Mononuclear cell (primary cell): ENCODE data around the gene CDC25C. TPM values are rescaled to one million over a fixed set of nuclear protein-coding genes. Genes with fewer than 3 reads are reported as not detected.

Experiments used
- H3K27me3 ChIP-seq: 2 replicates; pipeline ENCODE4 v1.6.0; 2011; ENCODE audit warnings: low read length, control low read depth; ENCODE audit not compliant: insufficient read depth
- H3K4me1 ChIP-seq: 2 replicates; pipeline ENCODE4 v1.5.1; 2011; ENCODE audit warnings: mild to moderate bottlenecking, low read length, control low read depth; ENCODE audit not compliant: insufficient read depth
- H3K4me3 ChIP-seq: 2 replicates; pipeline ENCODE4 v1.5.1; 2011; ENCODE audit warnings: mild to moderate bottlenecking, low read length, moderate library complexity
- H3K9me3 ChIP-seq: 2 replicates; pipeline ENCODE4 v1.5.1; 2011; ENCODE audit warnings: low read depth, mild to moderate bottlenecking, control low read depth, low read length
- total RNA-seq: library from RNA; depleted of rRNA; stranded (reverse); fragments of >200 nt; gene quantifications from one replicate; pipeline ENCODE4 v1.2.3, GENCODE V29; 2012

The CDC25C gene
- total RNA-seq, 1 donor: 1.2 TPM

DNA sequence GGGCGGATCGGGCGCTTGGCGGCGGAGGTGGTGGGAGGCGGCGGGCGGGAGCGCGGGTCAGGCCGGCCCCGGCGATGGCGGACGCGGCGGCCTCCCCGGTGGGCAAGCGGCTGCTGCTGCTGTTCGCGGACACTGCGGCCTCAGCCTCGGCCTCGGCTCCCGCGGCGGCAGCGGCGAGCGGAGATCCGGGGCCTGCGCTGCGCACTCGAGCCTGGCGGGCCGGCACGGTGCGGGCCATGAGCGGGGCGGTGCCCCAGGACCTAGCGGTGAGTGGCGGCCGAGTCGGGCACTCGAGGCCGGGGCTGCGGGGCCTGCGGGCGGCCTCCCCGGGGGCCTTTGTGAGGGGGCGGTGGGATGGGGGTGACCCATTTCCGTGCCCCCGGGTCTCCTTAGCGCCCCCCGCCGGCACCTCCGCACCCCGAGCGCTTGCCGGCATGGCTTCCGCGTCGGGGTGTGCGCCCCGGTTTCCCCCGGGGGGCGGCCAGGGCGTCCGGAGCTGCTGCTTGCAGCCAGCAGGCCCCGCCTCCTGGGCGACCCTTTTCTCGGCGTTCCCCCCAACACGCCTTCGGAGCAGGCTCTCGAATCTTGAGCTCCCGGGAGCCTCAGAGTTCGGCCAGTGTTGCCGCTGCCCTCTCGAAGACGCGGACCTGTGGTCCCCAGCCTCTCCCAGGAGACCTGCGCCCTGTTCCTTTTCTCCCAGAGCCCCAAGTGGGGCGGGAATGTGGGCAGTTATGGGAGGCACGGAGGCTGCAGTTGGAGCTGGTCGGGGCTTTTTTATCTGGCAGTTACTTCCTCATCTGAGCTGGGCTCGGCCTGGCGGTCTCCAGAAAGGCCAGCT is 21.3 kb upstream of the CDC25C start:
- Histone ChIP-seq H3K9me3 (no peaks in the 10 kb centered on the region), H3K27me3 (no peaks in the 10 kb centered on the region), H3K4me1 (peaks cover 28% of the 10 kb centered on the region), H3K4me3 (peak overlapping the region; percentile 96)

DNA sequence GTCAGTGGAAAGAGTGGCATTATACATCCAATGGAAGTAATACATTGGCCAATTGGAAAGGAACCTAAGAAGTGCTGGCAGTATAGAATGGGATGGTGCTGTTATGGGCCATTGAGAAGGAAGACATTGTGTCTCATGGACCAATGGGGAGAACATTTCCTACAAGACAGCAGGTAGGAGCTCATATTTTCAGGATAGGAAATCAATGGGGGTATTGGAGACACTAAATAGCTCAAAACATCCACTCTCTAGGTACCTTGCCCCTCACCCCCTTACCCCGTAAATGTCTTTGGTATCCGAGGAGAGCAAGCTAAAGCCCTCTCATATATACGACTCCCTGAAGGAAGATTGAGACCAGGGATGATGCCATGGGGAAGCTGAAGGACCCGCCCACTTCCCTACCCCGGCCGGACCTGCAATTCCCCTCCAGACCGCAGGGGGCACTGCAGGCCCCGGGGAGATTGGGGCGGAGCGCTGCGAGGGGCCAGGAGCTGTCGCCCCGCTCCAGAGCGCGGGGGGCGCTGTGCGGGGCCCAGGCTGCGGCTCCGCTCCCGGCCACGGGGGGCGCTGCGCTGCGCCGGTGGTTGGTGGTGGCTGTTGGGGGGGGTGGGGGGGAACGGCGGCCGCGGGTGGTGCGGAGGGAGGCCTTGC is 20.6 kb upstream of the CDC25C start, which contains the start of gene KDM3B:
Gene KDM3B, plus strand, starts transcription at position 615 of the 651 bp plus-strand sequence. CDS start 111 bp downstream, outside the sequence.
- peaks cover 28% of the 10 kb centered on the region for H3K4me1 ChIP-seq
- H3K9me3 ChIP-seq: no peaks in the 10 kb centered on the region
- H3K4me3 ChIP-seq: peak within 1 kb of the TSS; percentile 96
- no peaks in the 10 kb centered on the region for H3K27me3 ChIP-seq

DNA sequence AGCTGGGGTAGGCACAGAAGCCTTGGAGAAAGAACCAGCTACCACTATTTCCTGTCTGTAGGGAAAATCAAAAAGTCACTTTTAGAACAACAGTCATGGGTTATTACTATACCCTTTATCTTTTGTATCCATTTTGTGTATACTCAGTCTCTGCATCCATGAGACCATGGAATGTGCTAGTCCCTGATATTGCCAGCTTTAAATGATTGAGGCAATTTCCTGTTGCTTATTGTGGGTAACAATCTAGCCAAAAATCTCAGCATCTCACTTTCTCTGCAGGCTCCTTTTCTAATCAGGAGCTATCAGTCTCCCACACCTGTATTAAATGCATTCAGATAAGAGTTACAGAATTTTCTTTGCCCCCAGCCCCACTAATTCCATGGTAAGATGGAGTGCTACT is 19.9 kb upstream of the CDC25C start:
- Histone ChIP-seq H3K27me3 (no peaks in the 10 kb centered on the region), H3K9me3 (no peaks in the 10 kb centered on the region), H3K4me3 (no peak overlapping the region), H3K4me1 (peaks cover 28% of the 10 kb centered on the region)

DNA sequence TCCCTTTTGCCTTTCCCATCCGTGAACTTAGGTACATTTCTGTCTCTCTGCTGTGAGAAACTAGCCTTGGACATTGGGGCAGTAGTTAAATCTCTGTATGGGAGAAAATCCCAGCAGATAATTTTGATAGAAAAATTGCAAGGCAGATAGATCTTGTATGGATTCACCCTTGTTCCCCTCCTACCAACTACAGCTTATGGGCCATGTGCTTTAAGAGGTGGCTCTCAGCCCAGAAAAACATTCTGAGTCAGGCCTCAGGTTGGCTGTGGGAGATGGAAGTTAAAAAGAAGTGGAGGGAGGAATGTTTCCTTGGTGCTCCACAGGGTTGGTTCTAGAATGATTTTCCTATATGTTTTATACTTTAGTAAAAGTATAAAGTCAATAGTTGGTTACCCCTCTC is 19.5 kb upstream of the CDC25C start:
- Histone ChIP-seq H3K4me3 (no peak overlapping the region), H3K9me3 (no peaks in the 10 kb centered on the region), H3K4me1 (peaks cover 28% of the 10 kb centered on the region), H3K27me3 (no peaks in the 10 kb centered on the region)

DNA sequence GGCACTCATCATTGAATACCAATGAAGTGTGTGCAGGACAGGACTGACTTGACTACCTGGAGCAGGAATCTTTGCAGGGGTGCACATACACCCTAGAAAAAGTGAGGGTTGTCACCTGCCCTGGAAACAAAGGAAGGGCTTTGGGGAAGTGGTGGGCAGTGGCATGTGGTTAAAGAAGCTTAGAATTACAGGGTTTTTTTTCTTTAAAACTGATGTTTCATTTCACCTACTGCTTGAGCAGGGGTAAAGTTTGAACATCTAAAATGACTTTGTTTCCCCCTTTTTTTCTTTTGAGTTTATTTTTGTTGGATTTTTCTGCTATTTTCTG is 18.9 kb upstream of the CDC25C start:
- H3K27me3 ChIP-seq: no peaks in the 10 kb centered on the region

DNA sequence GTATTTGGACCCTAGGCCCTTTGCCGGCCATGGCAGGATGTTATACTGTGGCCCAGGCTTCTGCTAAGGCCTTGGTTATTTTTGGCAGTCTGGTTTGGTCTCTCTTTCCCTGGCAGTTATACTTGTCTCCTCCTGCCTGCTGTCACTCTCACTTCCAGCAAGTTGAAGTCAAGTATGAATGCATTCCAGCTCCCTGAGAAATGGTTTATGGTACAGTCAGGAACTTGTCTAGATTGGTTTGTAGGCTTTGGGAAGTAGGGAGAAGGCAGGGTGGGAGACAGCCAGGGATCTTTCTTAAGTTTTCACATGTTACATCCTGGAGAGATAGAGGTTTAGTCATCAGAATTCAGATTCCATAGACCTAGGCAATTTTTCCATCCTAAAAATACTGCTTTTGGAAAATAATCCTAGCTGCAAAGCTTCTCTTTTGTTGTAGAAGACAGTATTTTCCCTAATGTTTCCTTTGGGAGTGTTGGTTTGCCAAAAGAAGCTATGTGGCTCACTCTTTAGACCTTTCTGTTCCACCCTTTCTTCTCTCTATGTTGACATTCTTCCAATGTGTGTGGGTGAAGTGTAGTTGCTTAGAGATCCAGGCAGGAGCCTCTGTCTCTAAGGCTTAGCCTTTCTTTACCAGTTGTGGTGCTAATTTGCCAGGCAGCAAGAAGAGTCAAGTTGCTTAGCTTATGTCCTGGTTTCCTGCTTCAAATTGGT is 18.4 kb upstream of the CDC25C start:
- Histone ChIP-seq H3K9me3 (no peaks in the 10 kb centered on the region), H3K4me3 (no peak overlapping the region), H3K4me1 (peaks cover 20% of the 10 kb centered on the region), H3K27me3 (no peaks in the 10 kb centered on the region)

More for the DNA sequence above, 18.9 kb upstream of the CDC25C start:
- H3K4me3 ChIP-seq: no peak overlapping the region
- H3K9me3 ChIP-seq: no peaks in the 10 kb centered on the region
- H3K4me1 ChIP-seq: peaks cover 25% of the 10 kb centered on the region

DNA sequence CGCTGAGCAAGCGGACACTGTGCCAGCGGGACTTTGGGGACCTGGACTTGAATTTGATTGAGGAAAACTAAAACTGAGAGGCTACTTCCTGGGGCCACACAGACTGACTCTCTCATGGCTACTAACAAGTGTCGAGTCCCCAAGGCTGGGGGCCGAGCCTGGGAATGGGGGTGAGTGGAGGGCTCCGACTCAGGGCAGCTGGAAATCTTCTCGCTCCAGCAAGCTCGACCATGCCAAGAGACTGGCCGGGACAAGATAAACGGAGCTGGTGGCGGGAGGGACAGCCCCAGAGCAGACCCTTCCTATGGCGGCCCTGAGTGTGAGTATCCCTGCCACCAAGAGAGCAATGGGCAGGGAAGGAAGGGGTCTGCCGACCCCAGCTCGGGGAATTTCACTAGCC is 15.3 kb upstream of the CDC25C start:
- no peaks in the 10 kb centered on the region for H3K9me3 ChIP-seq
- H3K4me3 ChIP-seq: no peak overlapping the region
- H3K4me1 ChIP-seq: peaks cover 14% of the 10 kb centered on the region
- no peaks in the 10 kb centered on the region for H3K27me3 ChIP-seq

DNA sequence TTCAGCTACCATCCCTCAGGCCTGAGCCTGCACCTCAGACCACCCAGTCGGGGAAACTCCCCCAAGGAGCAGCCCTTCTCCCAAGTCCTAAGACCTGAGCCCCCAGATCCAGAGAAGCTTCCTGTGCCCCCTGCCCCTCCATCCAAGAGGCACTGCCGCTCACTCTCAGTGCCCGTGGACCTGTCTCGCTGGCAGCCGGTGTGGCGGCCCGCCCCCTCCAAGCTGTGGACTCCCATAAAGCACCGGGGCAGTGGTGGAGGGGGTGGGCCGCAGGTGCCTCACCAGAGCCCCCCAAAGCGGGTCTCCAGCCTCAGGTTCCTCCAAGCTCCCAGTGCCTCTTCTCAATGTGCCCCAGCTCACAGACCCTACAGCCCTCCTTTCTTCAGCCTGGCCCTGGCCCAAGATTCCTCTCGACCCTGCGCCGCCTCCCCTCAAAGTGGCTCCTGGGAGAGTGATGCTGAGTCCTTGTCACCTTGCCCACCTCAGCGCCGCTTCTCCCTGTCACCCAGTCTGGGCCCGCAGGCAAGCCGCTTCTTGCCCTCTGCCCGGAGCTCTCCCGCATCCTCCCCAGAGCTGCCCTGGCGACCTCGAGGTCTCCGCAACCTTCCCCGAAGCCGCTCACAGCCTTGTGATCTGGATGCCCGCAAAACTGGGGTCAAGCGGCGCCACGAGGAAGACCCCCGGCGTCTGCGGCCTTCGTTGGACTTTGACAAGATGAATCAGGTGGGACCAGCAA is 13.5 kb upstream of the CDC25C start:
- Histone ChIP-seq H3K27me3 (no peaks in the 10 kb centered on the region), H3K4me1 (peaks cover 23% of the 10 kb centered on the region), H3K9me3 (no peaks in the 10 kb centered on the region), H3K4me3 (no peak overlapping the region)

DNA sequence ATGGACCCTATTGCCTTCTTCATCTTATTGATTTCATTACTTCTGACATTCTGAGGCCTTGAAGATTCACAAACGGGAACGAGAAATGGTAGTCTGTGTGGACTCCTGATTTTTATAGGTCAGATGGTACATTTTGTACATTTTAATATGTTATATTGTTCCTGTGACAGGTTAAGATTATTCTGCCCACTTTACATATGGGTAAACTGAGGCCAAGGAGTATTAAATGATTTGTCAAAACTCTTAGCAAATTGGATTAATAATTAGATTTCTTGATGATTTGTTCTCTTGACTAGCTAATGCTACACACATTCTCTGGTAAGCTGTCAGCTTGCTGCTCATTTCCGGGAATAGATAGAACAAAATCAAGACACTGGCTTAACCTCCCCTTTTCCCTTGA is 8.4 kb upstream of the CDC25C start:
- Histone ChIP-seq H3K27me3 (no peaks in the 10 kb centered on the region), H3K4me3 (peak overlapping the region; percentile 81), H3K9me3 (no peaks in the 10 kb centered on the region), H3K4me1 (peaks cover 46% of the 10 kb centered on the region)

DNA sequence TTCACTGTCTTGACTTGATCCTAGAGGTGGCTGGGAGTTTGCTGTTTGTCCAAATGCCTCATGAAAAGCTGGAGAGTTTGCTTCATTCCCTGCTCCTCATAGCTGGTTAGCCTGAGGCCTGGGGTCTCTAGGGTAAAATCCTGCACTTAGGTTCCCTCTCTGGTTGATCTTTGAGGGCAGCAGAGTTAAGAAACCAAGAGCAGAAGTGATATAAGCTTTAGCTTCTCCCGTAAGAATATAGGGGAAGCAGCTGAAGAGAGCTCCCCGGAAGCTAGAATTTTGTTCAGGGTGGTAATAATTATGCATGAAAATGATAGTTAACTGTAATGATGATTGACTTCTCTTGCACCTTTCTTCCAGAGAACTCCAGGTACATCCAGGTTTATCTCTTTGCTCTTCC is 7.9 kb upstream of the CDC25C start:
- H3K4me1 ChIP-seq: peaks cover 46% of the 10 kb centered on the region
- no peaks in the 10 kb centered on the region for H3K27me3 ChIP-seq
- peak overlapping the region; percentile 81 for H3K4me3 ChIP-seq
- H3K9me3 ChIP-seq: no peaks in the 10 kb centered on the region

DNA sequence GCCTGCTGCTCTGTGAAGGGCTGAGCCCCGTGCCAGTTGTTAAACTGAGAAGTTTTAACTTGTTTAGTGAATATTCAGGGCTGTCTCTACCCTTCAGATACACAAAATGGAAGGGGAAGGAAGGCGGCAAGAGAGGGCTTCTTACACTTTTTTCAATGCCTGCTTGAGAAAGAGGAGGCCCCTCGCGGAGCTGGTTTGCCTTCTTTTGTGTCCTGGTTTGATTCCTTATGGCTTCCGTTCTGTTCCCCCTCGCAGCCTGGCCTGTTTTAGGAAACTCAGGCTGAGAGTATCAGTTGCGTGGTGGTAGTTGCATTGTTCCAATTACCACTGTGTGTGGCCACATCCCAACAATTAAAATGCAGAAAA is 7.5 kb upstream of the CDC25C start:
- Histone ChIP-seq H3K9me3 (no peaks in the 10 kb centered on the region), H3K4me3 (peak overlapping the region; percentile 81), H3K4me1 (peaks cover 46% of the 10 kb centered on the region), H3K27me3 (no peaks in the 10 kb centered on the region)

DNA sequence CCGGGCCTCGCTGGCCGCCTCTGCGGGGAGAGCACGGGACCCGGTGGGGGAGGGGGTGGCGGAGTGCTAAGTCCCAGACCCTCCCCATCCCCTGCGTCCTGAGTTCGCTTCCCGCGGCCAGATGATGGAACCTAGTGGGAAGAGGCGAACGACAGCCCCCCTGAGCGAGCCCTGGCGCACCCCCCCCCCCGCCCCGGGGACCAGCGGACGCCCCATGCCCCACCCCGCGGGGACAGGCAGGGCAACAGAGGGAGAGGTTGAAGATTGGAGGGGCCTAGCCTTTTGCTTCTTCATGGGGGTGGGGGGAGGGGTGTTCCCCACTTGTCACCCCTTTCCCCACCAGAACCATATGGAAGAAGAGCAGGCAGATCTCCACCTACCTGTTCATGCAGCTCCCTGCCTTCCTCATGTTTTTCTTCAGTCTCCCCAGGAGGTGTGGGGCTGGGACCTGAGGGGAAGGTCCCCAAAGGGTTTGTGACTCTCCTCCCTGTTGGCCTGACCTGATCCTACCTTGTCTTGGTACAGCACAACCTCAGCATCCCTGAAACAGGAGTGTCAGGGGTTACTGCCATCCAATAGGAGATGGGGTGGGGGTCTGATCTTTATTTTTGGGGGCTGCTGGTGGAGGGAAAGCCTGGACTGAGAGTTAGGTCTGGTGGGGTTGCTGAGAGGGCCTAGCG is 6.9 kb upstream of the CDC25C start:
- Histone ChIP-seq H3K4me3 (peak overlapping the region; percentile 81), H3K27me3 (no peaks in the 10 kb centered on the region), H3K4me1 (peaks cover 41% of the 10 kb centered on the region), H3K9me3 (no peaks in the 10 kb centered on the region)

DNA sequence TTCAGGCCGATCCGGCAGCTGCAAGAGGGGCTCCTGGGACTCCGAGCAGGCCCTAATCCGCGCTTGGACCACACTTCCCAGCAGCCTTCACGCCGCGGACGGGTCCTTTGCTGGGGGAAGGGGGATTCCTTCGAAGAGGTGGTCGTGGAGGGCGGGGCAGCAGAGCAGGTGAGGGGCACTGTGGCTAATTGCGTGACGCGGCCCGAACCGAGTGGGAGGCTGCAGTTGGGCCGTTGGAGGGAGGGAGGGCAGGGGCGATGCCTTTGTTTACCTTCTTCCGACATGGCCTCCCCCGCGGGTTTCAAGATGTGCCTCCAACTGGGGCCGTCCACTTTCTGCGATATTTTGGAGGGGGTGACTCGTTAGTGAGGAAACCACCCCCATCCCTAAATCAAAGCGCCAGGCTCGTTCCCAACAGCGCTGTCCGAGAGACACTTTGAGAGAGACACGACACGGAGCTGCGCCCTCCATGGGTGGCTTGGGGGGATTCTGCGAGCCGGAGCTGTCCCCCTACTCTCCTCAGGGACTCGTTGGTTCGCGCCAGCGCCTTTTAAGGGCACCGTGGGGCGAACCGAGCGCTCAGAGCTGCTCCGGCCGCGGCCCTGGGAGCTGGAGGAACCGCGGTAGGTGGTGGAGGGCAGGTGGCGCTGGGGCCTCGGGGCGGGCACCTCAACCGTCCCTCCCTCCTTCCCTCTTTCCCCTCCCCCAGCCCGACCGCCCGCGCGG is 6.2 kb upstream of the CDC25C start, which contains the start of gene FAM53C:
Gene FAM53C, plus strand, starts transcription at position 582 of the 726 bp plus-strand sequence. CDS start 3,070 bp downstream, outside the sequence.
- Histone ChIP-seq H3K27me3 (no peaks in the 10 kb centered on the region), H3K9me3 (no peaks in the 10 kb centered on the region), H3K4me1 (peaks cover 35% of the 10 kb centered on the region), H3K4me3 (peak within 1 kb of the TSS; percentile 81)
